IMR-90 (cell line): ENCODE results near the gene RSAD1.

Experiments used
- CTCF ChIP-seq: conservative IDR thresholded peaks from 2 replicates; pipeline ENCODE4 v1.5.1; 2012; ENCODE audit warnings: mild to moderate bottlenecking, low read depth, low read length, improper control_type of control experiment
- MAZ ChIP-seq: IDR thresholded peaks from 2 replicates; pipeline ENCODE4 v1.6.1; 2012; ENCODE audit warnings: low read depth, mild to moderate bottlenecking, low read length, improper control_type of control experiment, moderate library complexity, borderline replicate concordance

- TF ChIP-seq MAZ (no peak), CTCF (no peak)
Observed at GRCh38 chr17:50518384-50519023, 39.8 kb downstream of the RSAD1 start.
